NCI-H2171 (cell line): Measurements from ENCODE around the gene ITIH3.

Experiments used
- DNase-seq: peaks from one replicate; lab custom pipeline; 2025; lab: John Stamatoyannopoulos, UW

The ITIH3 gene

GRCh38 chr3:52827441-52827840 lies 32.8 kb downstream of the ITIH3 start:
- DNase-seq = no peak

GRCh38 chr3:52827866-52828376 lies 33.3 kb downstream of the ITIH3 start:
- DNase-seq = no peak

GRCh38 chr3:52829482-52829881 lies 34.9 kb downstream of the ITIH3 start:
- no peak for DNase-seq

- no peak for DNase-seq
Observed at GRCh38 chr3:52829906-52830463, 35.4 kb downstream of the ITIH3 start.

- no peak for DNase-seq
Observed at GRCh38 chr3:52830535-52831258, 36.1 kb downstream of the ITIH3 start, which contains the start of gene ITIH4. TSS of gene ITIH4 (minus strand) at chr3:52830672. CDS start at chr3:52830642, 30 bp downstream.

GRCh38 chr3:52831500-52832301 lies 37.1 kb downstream of the ITIH3 start:
- no peak for DNase-seq

- DNase-seq = no peak
Observed at GRCh38 chr3:52833202-52833601, 38.6 kb downstream of the ITIH3 start.

- no peak for DNase-seq
Observed at GRCh38 chr3:52834871-52835501, 40.4 kb downstream of the ITIH3 start, which contains the start of gene MUSTN1. TSS of gene MUSTN1 (minus strand) at chr3:52835019. CDS start at chr3:52834948, 71 bp downstream.

GRCh38 chr3:52835766-52836470 lies 41.3 kb downstream of the ITIH3 start:
- DNase-seq = no peak

GRCh38 chr3:52836471-52836845 lies 41.9 kb downstream of the ITIH3 start:
- no peak for DNase-seq

- DNase-seq = no peak
Observed at GRCh38 chr3:52836986-52837385, 42.4 kb downstream of the ITIH3 start.

GRCh38 chr3:52838561-52839267 lies 44.1 kb downstream of the ITIH3 start:
- no peak for DNase-seq

- DNase-seq = no peak
Observed at GRCh38 chr3:52839268-52839575, 44.6 kb downstream of the ITIH3 start.

- no peak for DNase-seq
Observed at GRCh38 chr3:52839892-52840545, 45.4 kb downstream of the ITIH3 start.

- no peak for DNase-seq
Observed at GRCh38 chr3:52841211-52841980, 46.8 kb downstream of the ITIH3 start.

GRCh38 chr3:52841981-52842340 lies 47.4 kb downstream of the ITIH3 start:
- DNase-seq = no peak

GRCh38 chr3:52842424-52842823 lies 47.8 kb downstream of the ITIH3 start:
- DNase-seq = no peak

GRCh38 chr3:52843108-52843865 lies 48.7 kb downstream of the ITIH3 start:
- DNase-seq = no peak

GRCh38 chr3:52843881-52844280 lies 49.3 kb downstream of the ITIH3 start:
- DNase-seq = no peak
